GM23338 (cell line): ENCODE results near the gene ADAM8. TPM values are rescaled to one million over a fixed set of nuclear protein-coding genes. Genes with fewer than 3 reads are reported as not detected.

Experiments
- ATAC-seq: fragments of 200-7000 bp; cut with Tn5 transposase; 3 replicates; pipeline ENCODE4 v1.9.1; 2020
- DNase-seq: peaks from one replicate; pipeline ENCODE4 v3.0.0-alpha.2; 2015; ENCODE audit warnings: low spot score
- H2AFZ ChIP-seq: fragments of 200-600 bp; sonication (generic); 2 replicates; pipeline ENCODE4 v1.8.0; 2016; ENCODE audit warnings: antibody characterized with exemption, mild to moderate bottlenecking, moderate library complexity
- H3F3A ChIP-seq: fragments of 200-600 bp; sonication (generic); replicated peaks from 2 replicates; pipeline ENCODE4 v1.8.0; 2017; ENCODE audit warnings: antibody characterized with exemption, mixed run types, low read depth
- H3K27ac ChIP-seq: fragments of 200-600 bp; sonication (generic); 2 replicates; pipeline ENCODE4 v1.6.1; 2016; ENCODE audit warnings: low read depth
- H3K27me3 ChIP-seq: fragments of 200-600 bp; sonication (generic); 2 replicates; pipeline ENCODE4 v1.8.0; 2016; ENCODE audit warnings: mild to moderate bottlenecking, mixed run types, moderate library complexity; ENCODE audit not compliant: insufficient read depth
- H3K36me3 ChIP-seq: fragments of 200-600 bp; sonication (generic); 2 replicates; pipeline ENCODE4 v1.8.0; 2016; ENCODE audit warnings: mild to moderate bottlenecking; ENCODE audit not compliant: insufficient read depth
- H3K4me1 ChIP-seq: fragments of 200-600 bp; sonication (generic); 2 replicates; pipeline ENCODE4 v1.8.0; 2016; ENCODE audit warnings: mild to moderate bottlenecking, moderate library complexity; ENCODE audit not compliant: insufficient read depth
- H3K4me2 ChIP-seq: fragments of 200-600 bp; sonication (generic); 2 replicates; pipeline ENCODE4 v1.7.1; 2017; ENCODE audit warnings: mixed run types
- H3K4me3 ChIP-seq: fragments of 200-600 bp; sonication (generic); 2 replicates; pipeline ENCODE4 v1.6.1; 2016; ENCODE audit warnings: mixed run types
- H3K79me2 ChIP-seq: fragments of 200-600 bp; sonication (generic); replicated peaks from 2 replicates; pipeline ENCODE4 v1.8.0; 2017; ENCODE audit warnings: mild to moderate bottlenecking; ENCODE audit not compliant: insufficient read depth
- H3K9me2 ChIP-seq: fragments of 200-600 bp; sonication (generic); 2 replicates; pipeline ENCODE4 v1.8.0; 2017; ENCODE audit not compliant: insufficient read depth
- H4K20me1 ChIP-seq: fragments of 200-600 bp; sonication (generic); replicated peaks from 2 replicates; pipeline ENCODE4 v1.8.0; 2017; ENCODE audit warnings: mild to moderate bottlenecking; ENCODE audit not compliant: insufficient read depth
- H3K27ac Mint-ChIP-seq: 2 replicates; pipeline ENCODE4 v1.8.0; 2020; ENCODE audit warnings: inconsistent platforms, mild to moderate bottlenecking, moderate library complexity, mixed read lengths
- H3K27me3 Mint-ChIP-seq: 3 replicates; pipeline ENCODE4 v1.8.0; 2022; ENCODE audit warnings: low read depth, mild to moderate bottlenecking, moderate library complexity, mixed read lengths, inconsistent platforms; ENCODE audit not compliant: insufficient read depth, poor library complexity
- H3K36me3 Mint-ChIP-seq: 3 replicates; pipeline ENCODE4 v1.8.0; 2021; ENCODE audit warnings: low read depth, mild to moderate bottlenecking, inconsistent platforms, moderate library complexity, mixed read lengths
- H3K4me1 Mint-ChIP-seq: 3 replicates; pipeline ENCODE4 v1.8.0; 2020; ENCODE audit warnings: mild to moderate bottlenecking, inconsistent platforms, mixed read lengths
- H3K4me3 Mint-ChIP-seq: 3 replicates; pipeline ENCODE4 v1.8.0; 2021; ENCODE audit warnings: moderate library complexity, mild to moderate bottlenecking, inconsistent platforms, mixed read lengths
- H3K9me3 Mint-ChIP-seq: 3 replicates; pipeline ENCODE4 v1.8.0; 2020; ENCODE audit warnings: moderate library complexity, mild to moderate bottlenecking, inconsistent platforms, mixed read lengths
- CREB1 ChIP-seq: fragments of 250-450 bp; sonication (Bioruptor Pico); IDR thresholded peaks from 2 replicates; pipeline ENCODE4 v1.5.0; 2020; ENCODE audit warnings: low read depth, mild to moderate bottlenecking, moderate library complexity
- CTCF ChIP-seq, 2 experiments: fragments of 200-600 bp in 1 of 2; sonication (generic) in 1 of 2; conservative IDR thresholded peaks; 2 replicates each; pipeline versions ENCODE4 v1.5.1 to v1.6.1; 2016 to 2017; ENCODE audit warnings: antibody characterized with exemption in 2 of 2, low read depth in 2 of 2, mild to moderate bottlenecking in 2 of 2, moderate library complexity in 1 of 2
- EZH2 ChIP-seq: fragments of 200-600 bp; sonication (generic); IDR thresholded peaks from one replicate; pipeline ENCODE4 v1.8.0; 2017; ENCODE audit warnings: antibody characterized with exemption, mild to moderate bottlenecking, low read depth; ENCODE audit not compliant: unreplicated experiment
- JUNB ChIP-seq: IDR thresholded peaks from one replicate; pipeline ENCODE4 v1.6.1; 2016; ENCODE audit warnings: antibody characterized with exemption; ENCODE audit not compliant: unreplicated experiment
- NANOG ChIP-seq: IDR thresholded peaks from 2 replicates; pipeline ENCODE4 v1.6.1; 2016; ENCODE audit warnings: antibody characterized with exemption, borderline replicate concordance
- POLR2AphosphoS5 ChIP-seq: IDR thresholded peaks from 2 replicates; pipeline ENCODE4 v1.6.1; 2016; ENCODE audit warnings: antibody characterized with exemption, low read depth
- STAT1 ChIP-seq: IDR thresholded peaks from one replicate; pipeline ENCODE4 v1.6.1; 2016; ENCODE audit warnings: antibody characterized with exemption; ENCODE audit not compliant: unreplicated experiment
- ZNF331 ChIP-seq: fragments of 250-450 bp; sonication (Bioruptor Pico); IDR thresholded peaks from 2 replicates; pipeline ENCODE4 v1.5.0; 2020; ENCODE audit warnings: low read depth, mild to moderate bottlenecking, moderate library complexity
- ZNF462 ChIP-seq: fragments of 250-450 bp; sonication (Bioruptor Pico); IDR thresholded peaks from 2 replicates; pipeline ENCODE4 v1.5.0; 2020; ENCODE audit warnings: mild to moderate bottlenecking, moderate library complexity
- polyA plus RNA-seq: library from polyadenylated mRNA; unstranded; fragments of >200 nt; fragmentation: Nextera tagmentation; extraction: Ambion mirVana; gene quantifications from 2 replicates; pipeline ENCODE4 v1.2.1, GENCODE V29; 2016
- total RNA-seq: library from RNA; depleted of rRNA; stranded (reverse); fragments of >200 nt; shearing (Covaris generic); gene quantifications from 2 replicates; pipeline ENCODE4 v1.2.3, GENCODE V29; 2014

ADAM8 gene
- total and polyA plus RNA-seq, 2 experiments from 2014 or later, result 1.9 to 5.5 TPM

- no peak overlapping the region for H2AFZ ChIP-seq
- Mint-ChIP-seq H3K27me3 (peaks cover 37% of the 10 kb centered on the region), H3K4me1 (peaks cover 14% of the 10 kb centered on the region), H3K9me3 (peaks cover 5% of the 10 kb centered on the region; the same call in 2 of the 3 replicates), H3K36me3 (no peaks in the 10 kb centered on the region; the same call in 2 of the 3 replicates), H3K4me3 (no peak overlapping the region; the same call in 2 of the 3 replicates), H3K27ac (peak overlapping the region; percentile 16; the same call in 1 of the 2 replicates)
- H3K27me3 ChIP-seq, result peaks cover 19% of the 10 kb centered on the region
- no peaks in the 10 kb centered on the region for H4K20me1 ChIP-seq
- no peak for TF ChIP-seq POLR2AphosphoS5
- TF ChIP-seq JUNB, result no peak
- no peaks in the 10 kb centered on the region for H3K79me2 ChIP-seq
- H3K4me3 ChIP-seq, result no peak overlapping the region
- H3K36me3 ChIP-seq, result no peaks in the 10 kb centered on the region
- H3K27ac ChIP-seq, result no peak overlapping the region
- H3K4me1 ChIP-seq, result peaks cover 5% of the 10 kb centered on the region; the same call in 1 of the 2 replicates
- H3K9me2 ChIP-seq, result no peaks in the 10 kb centered on the region
- no peak for ATAC-seq
- peaks cover 13% of the 10 kb centered on the region; the same call in 1 of the 2 replicates for H3F3A ChIP-seq
- H3K4me2 ChIP-seq, result no peak overlapping the region
- DNase-seq, result no peak
These were observed 50.9 kb downstream of the ADAM8 start for GRCh38 chr10:133225707-133226191.

- no peaks in the 10 kb centered on the region for H3K36me3 ChIP-seq
- no peak overlapping the region for H3K4me2 ChIP-seq
- ATAC-seq (no peak), DNase-seq (no peak)
- H3F3A ChIP-seq, result peaks cover 14% of the 10 kb centered on the region; the same call in 1 of the 2 replicates
- no peaks in the 10 kb centered on the region for H4K20me1 ChIP-seq
- H3K79me2 ChIP-seq, result no peaks in the 10 kb centered on the region
- TF ChIP-seq POLR2AphosphoS5, result no peak
- no peak for TF ChIP-seq ZNF462 (CRISPR knock-in tag)
- no peak for TF ChIP-seq EZH2
- no peak for TF ChIP-seq CTCF (conservative IDR thresholded peaks at IDR 0.05; ENCODE audit: low read depth in 2 of 2)
- TF ChIP-seq ZNF331, result no peak
- no peak for TF ChIP-seq CREB1 (CRISPR knock-in tag)
- no peak for TF ChIP-seq NANOG
- no peak for TF ChIP-seq STAT1
- H2AFZ ChIP-seq, result no peak overlapping the region
- Mint-ChIP-seq H3K4me3 (no peak overlapping the region), H3K36me3 (no peaks in the 10 kb centered on the region; the same call in 2 of the 3 replicates), H3K27ac (peak overlapping the region; percentile 48; the same call in 1 of the 2 replicates), H3K4me1 (peaks cover 14% of the 10 kb centered on the region), H3K27me3 (peaks cover 34% of the 10 kb centered on the region), H3K9me3 (peaks cover 5% of the 10 kb centered on the region; the same call in 2 of the 3 replicates)
- no peak overlapping the region for H3K27ac ChIP-seq
- no peaks in the 10 kb centered on the region for H3K9me2 ChIP-seq
- peaks cover 5% of the 10 kb centered on the region; the same call in 1 of the 2 replicates for H3K4me1 ChIP-seq
- peaks cover 16% of the 10 kb centered on the region for H3K27me3 ChIP-seq
- H3K4me3 ChIP-seq, result no peak overlapping the region
These were observed 51.8 kb downstream of the ADAM8 start for GRCh38 chr10:133224756-133225372.
